GM12878 (cell line): Measurements from ENCODE around the gene SLC38A5. TPM values are rescaled to one million over a fixed set of nuclear protein-coding genes. Genes with fewer than 3 reads are reported as not detected.

Experiments
- ATAC-seq: fragments of 200-7000 bp; cut with Tn5 transposase; 3 replicates; pipeline ENCODE4 v1.9.1; 2020; ENCODE audit warnings: mild to moderate bottlenecking, moderate library complexity
- BruUV-seq: library from RNA; stranded (reverse); fragments of 400-500 nt; replicated peaks from 2 replicates; lab custom pipeline; 2021; lab: Mats Ljungman, UMichigan
- CTCF ChIA-PET: fragments of 300-600 bp; sonication (Branson Sonifier 250); formaldehyde crosslinking; extraction: SDS; loops from one replicate; lab custom pipeline; 2021; ENCODE audit warnings: inconsistent platforms; lab: Yijun Ruan, JAX
- POLR2A ChIA-PET: fragments of 350-600 bp; formaldehyde crosslinking; extraction: SDS; loops from one replicate; lab custom pipeline; 2021; ENCODE audit warnings: inconsistent platforms; lab: Charles Lee
- RAD21 ChIA-PET: fragments of 300-600 bp; sonication (Branson Sonifier 250); formaldehyde crosslinking; loops from one replicate; lab custom pipeline; 2023; ENCODE audit warnings: antibody characterized with exemption; ENCODE audit not compliant: unreplicated experiment; lab: Charles Lee
- SMC1A ChIA-PET: fragments of 300-600 bp; sonication (Branson Sonifier 250); formaldehyde crosslinking; loops from one replicate; lab custom pipeline; 2023; ENCODE audit not compliant: unreplicated experiment, uncharacterized antibody; lab: Charles Lee
- DNase-seq: peaks from one replicate; pipeline ENCODE4 v3.0.0-alpha.2; 2011; ENCODE audit warnings: low read depth, low spot score
- FAIRE-seq: peaks from 3 replicates; lab custom pipeline; 2011; peaks lifted over from hg19 to GRCh38; lab: Jason Lieb, UNC
- H2AFZ ChIP-seq: 2 replicates; pipeline ENCODE4 v1.6.0; 2011; ENCODE audit warnings: low read depth, low read length, control low read depth; ENCODE audit not compliant: control insufficient read depth
- H3K27ac ChIP-seq: 2 replicates; pipeline ENCODE4 v1.5.1; 2011; ENCODE audit warnings: control low read depth; ENCODE audit not compliant: control insufficient read depth, insufficient read depth
- H3K27me3 ChIP-seq, 2 experiments: replicated peaks in 1 of 2; 2 replicates each; pipeline versions ENCODE4 v1.6.0 to v1.6.1; 2011; ENCODE audit warnings: low read length in 1 of 2; ENCODE audit not compliant: control insufficient read depth in 2 of 2, insufficient read depth in 2 of 2
- H3K36me3 ChIP-seq, 2 experiments: 2 replicates each; pipeline ENCODE4 v1.5.1; 2011; ENCODE audit warnings: low read length in 1 of 2; ENCODE audit not compliant: control insufficient read depth in 2 of 2, insufficient read depth in 2 of 2
- H3K4me1 ChIP-seq: 2 replicates; pipeline ENCODE4 v1.6.1; 2011; ENCODE audit warnings: mild to moderate bottlenecking, low read length, moderate library complexity, mixed read lengths; ENCODE audit not compliant: control insufficient read depth, insufficient read depth
- H3K4me2 ChIP-seq: 2 replicates; pipeline ENCODE4 v1.6.0; 2011; ENCODE audit warnings: control low read depth; ENCODE audit not compliant: control insufficient read depth, insufficient read depth
- H3K4me3 ChIP-seq: fragments of 200-600 bp; sonication (generic); 2 replicates; pipeline ENCODE4 v1.5.1; 2016
- H3K79me2 ChIP-seq: 2 replicates; pipeline ENCODE4 v1.6.0; 2011; ENCODE audit warnings: low read length; ENCODE audit not compliant: control insufficient read depth, insufficient read depth
- H3K9ac ChIP-seq: 2 replicates; pipeline ENCODE4 v1.8.0; 2011; ENCODE audit warnings: low read length, control low read depth, mixed read lengths; ENCODE audit not compliant: control insufficient read depth, insufficient read depth
- H3K9me3 ChIP-seq: replicated peaks from 3 replicates; pipeline ENCODE4 v1.5.1; 2011; ENCODE audit warnings: mild to moderate bottlenecking, low read length; ENCODE audit not compliant: control insufficient read depth, insufficient read depth
- H4K20me1 ChIP-seq: 2 replicates; pipeline ENCODE4 v1.6.0; 2011; ENCODE audit not compliant: control insufficient read depth, insufficient read depth
- ATF7 ChIP-seq: fragments of 450-650 bp; IDR thresholded peaks from 2 replicates; pipeline ENCODE4 v1.6.1; 2016; ENCODE audit warnings: low read depth, mild to moderate bottlenecking
- CTCF ChIP-seq, 3 experiments: IDR thresholded peaks in 2 of 3; conservative IDR thresholded peaks in 1 of 3; 2 replicates each; pipeline ENCODE4 v1.5.1; 2011; ENCODE audit warnings: low read depth in 3 of 3, low read length in 3 of 3, mild to moderate bottlenecking in 3 of 3, control low read depth in 2 of 3, moderate library complexity in 2 of 3, inconsistent platforms in 1 of 3, mixed read lengths in 1 of 3; ENCODE audit not compliant: control insufficient read depth in 2 of 3, insufficient read depth in 1 of 3; ENCODE audit errors: extremely low read depth in 1 of 3
- EP300 ChIP-seq, 2 experiments: fragments of 150-350 bp in 1 of 2; IDR thresholded peaks; 2 replicates each; pipeline ENCODE4 v1.6.1; 2011 to 2012; ENCODE audit warnings: low read depth in 2 of 2, low read length in 2 of 2, borderline replicate concordance in 1 of 2, improper control_type of control experiment in 1 of 2, inconsistent platforms in 1 of 2; ENCODE audit not compliant: control insufficient read depth in 1 of 2
- ZNF274 ChIP-seq: IDR thresholded peaks from one replicate; pipeline ENCODE4 v1.8.0; 2011; ENCODE audit not compliant: insufficient read length, insufficient read depth
- WGBS: methylation state at CpG from one replicate; pipeline ENCODE4 v1.1.6; 2016; ENCODE audit warnings: low lambda C conversion rate; ENCODE audit not compliant: insufficient replicate concordance, insufficient coverage; ENCODE audit errors: missing lambda C conversion rate; 5-methylcytosine and 5-hydroxymethylcytosine counted together
- in situ Hi-C: fragments of 300-500 bp; cut with MboI; formaldehyde crosslinking; loops from 9 replicates; pipeline ENCODE4 v1.14.3; 2018; ENCODE audit warnings: mixed read lengths
- intact Hi-C: fragments of 100-400 bp; cut with micrococcal nuclease; formaldehyde crosslinking; loops from one replicate; pipeline ENCODE4 v1.14.2; 2022; ENCODE audit not compliant: unreplicated experiment
- polyA plus RNA-seq, 11 experiments: library from polyadenylated mRNA; depleted of rRNA in 4 of 11; unstranded in 6 of 11; stranded (reverse) in 5 of 11; fragments of >200 nt; fragmentation: Nextera tagmentation in 4 of 11; fragmentation: Illumina TruSeq in 1 of 11; extraction: Ambion mirVana in 4 of 11; extraction: Trizol in 1 of 11; gene quantifications; 1 replicate in 1 of 11; 2 replicates in 10 of 11; pipeline versions ENCODE4 v1.2.1 to v1.2.3, GENCODE V29; 2011 to 2016; ENCODE audit warnings: inconsistent platforms in 2 of 11, missing spikeins in 2 of 11, low read depth in 1 of 11
- total RNA-seq, 4 experiments: library from RNA; depleted of rRNA in 3 of 4; stranded (reverse); fragments of >200 nt in 3 of 4; fragmentation: Illumina TruSeq in 1 of 4; extraction: Trizol in 1 of 4; gene quantifications; 2 replicates each; pipeline versions ENCODE4 v1.2.1 to v1.2.3, GENCODE V29; 2013 to 2021
- TF ChIP-seq, protein P1 (sequence below): IDR thresholded peaks from 2 replicates; pipeline ENCODE4 v1.6.1; 2012; ENCODE audit warnings: mild to moderate bottlenecking, low read depth, low read length

The SLC38A5 gene
- total and polyA plus RNA-seq, 10 of the 15 experiments (the other 5 are each of a cell fraction or from before 2014, with no cell fraction given): 4.2 to 108 (median 70.6) TPM

DNA sequence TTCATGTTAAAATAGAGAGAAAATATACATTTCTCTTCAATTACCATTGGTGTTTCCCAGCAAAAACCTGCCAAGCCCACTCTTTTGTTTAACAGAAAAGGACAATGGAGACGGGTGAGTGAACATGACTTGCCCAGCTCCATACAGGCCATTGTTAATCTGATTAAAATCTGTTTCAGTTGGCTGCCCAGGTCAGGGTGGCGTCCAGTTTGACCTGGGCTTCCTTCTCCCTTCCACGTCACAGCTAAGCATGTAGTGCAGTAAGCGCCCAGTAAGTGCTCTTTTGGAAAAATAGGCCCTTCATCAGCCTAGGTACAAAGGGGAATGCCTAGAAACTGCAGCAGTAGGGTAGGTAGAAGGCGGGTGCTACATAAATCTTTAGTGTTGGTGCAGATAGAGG, 37.2 kb upstream of the SLC38A5 start:
- no TSS peak for BruUV-seq
- no peak for ATAC-seq
- H3K27me3 ChIP-seq: no peaks in the 10 kb centered on the region
- no peak for DNase-seq
- no peak overlapping the region for H3K9ac ChIP-seq
- RAD21 ChIA-PET: no interaction called here
- H3K36me3 ChIP-seq: no peaks in the 10 kb centered on the region
- no peaks in the 10 kb centered on the region for H3K9me3 ChIP-seq
- FAIRE-seq: no peak
- in situ Hi-C loops (no loop called here), intact Hi-C loops (no loop called here)
- H4K20me1 ChIP-seq: no peaks in the 10 kb centered on the region
- H2AFZ ChIP-seq: no peak overlapping the region
- SMC1A ChIA-PET: interaction anchor here (1.9 kb wide), 1 partner anchor 32 kb away, joined by 7 read pairs; the partner anchor contains the start of gene TBC1D25
- POLR2A ChIA-PET: interaction anchor here (1.4 kb wide), 1 partner anchor 33 kb away, joined by 4 read pairs; the partner anchor contains the start of gene TBC1D25
- H3K4me3 ChIP-seq: no peak overlapping the region
- TF ChIP-seq, protein P1, sequence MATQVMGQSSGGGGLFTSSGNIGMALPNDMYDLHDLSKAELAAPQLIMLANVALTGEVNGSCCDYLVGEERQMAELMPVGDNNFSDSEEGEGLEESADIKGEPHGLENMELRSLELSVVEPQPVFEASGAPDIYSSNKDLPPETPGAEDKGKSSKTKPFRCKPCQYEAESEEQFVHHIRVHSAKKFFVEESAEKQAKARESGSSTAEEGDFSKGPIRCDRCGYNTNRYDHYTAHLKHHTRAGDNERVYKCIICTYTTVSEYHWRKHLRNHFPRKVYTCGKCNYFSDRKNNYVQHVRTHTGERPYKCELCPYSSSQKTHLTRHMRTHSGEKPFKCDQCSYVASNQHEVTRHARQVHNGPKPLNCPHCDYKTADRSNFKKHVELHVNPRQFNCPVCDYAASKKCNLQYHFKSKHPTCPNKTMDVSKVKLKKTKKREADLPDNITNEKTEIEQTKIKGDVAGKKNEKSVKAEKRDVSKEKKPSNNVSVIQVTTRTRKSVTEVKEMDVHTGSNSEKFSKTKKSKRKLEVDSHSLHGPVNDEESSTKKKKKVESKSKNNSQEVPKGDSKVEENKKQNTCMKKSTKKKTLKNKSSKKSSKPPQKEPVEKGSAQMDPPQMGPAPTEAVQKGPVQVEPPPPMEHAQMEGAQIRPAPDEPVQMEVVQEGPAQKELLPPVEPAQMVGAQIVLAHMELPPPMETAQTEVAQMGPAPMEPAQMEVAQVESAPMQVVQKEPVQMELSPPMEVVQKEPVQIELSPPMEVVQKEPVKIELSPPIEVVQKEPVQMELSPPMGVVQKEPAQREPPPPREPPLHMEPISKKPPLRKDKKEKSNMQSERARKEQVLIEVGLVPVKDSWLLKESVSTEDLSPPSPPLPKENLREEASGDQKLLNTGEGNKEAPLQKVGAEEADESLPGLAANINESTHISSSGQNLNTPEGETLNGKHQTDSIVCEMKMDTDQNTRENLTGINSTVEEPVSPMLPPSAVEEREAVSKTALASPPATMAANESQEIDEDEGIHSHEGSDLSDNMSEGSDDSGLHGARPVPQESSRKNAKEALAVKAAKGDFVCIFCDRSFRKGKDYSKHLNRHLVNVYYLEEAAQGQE: no peak
- no peak for TF ChIP-seq ZNF274
- TF ChIP-seq, all 136 proteins: peak for 0
- CTCF ChIA-PET: interaction anchor here (0.8 to 1.7 kb wide), 3 partner anchors 14 to 33 kb away, joined by 3 to 6 read pairs (median 3); partner anchors contain the start of gene TBC1D25
- no peaks in the 10 kb centered on the region; the same call in 1 of the 2 replicates for H3K4me1 ChIP-seq
- H3K4me2 ChIP-seq: no peak overlapping the region
- H3K27ac ChIP-seq: no peak overlapping the region
- WGBS: 58% methylated on average over 5 of the region's 5 CpGs
- no peaks in the 10 kb centered on the region for H3K79me2 ChIP-seq

DNA sequence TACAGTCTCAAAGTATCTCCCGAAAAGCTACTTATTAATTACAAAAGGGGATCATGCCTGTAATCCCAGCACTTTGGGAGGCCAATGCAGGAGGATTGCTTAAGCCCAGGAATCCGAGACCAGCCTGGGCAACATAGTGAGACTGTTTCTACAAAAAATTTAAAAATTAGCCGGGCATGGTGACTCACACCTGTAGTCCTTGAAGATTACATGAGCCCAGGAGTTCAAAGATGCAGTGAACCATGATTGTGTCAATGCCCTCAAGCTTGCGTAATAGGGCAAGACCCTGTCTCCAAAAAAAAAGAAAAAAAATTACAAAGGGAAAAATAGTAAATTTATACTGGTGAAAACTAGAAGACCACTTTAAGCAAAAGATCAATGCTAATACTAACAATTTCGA, 35.4 kb upstream of the SLC38A5 start:
- TF ChIP-seq ATF7 (no peak), CTCF (IDR thresholded peaks at IDR 0.05 in 2 of 3, conservative IDR thresholded peaks at IDR 0.05 in 1 of 3; ENCODE audit: control insufficient read depth in 2 of 3, extremely low read depth in 1 of 3, insufficient read depth in 1 of 3, low read depth in 3 of 3, low read length in 3 of 3) (no peak), EP300 (IDR thresholded peaks at IDR 0.05; ENCODE audit: borderline replicate concordance in 1 of 2, control insufficient read depth in 1 of 2, low read depth in 2 of 2, low read length in 2 of 2) (no peak)
- Histone ChIP-seq H2AFZ (no peak overlapping the region), H3K9me3 (no peaks in the 10 kb centered on the region), H3K27me3 (no peaks in the 10 kb centered on the region), H3K4me2 (no peak overlapping the region), H3K79me2 (no peaks in the 10 kb centered on the region), H3K36me3 (no peaks in the 10 kb centered on the region), H3K9ac (no peak overlapping the region), H4K20me1 (no peaks in the 10 kb centered on the region), H3K4me3 (no peak overlapping the region), H3K4me1 (no peaks in the 10 kb centered on the region; the same call in 1 of the 2 replicates), H3K27ac (no peak overlapping the region)
- in situ Hi-C loops: no loop called here
- ChIA-PET POLR2A (no interaction called here), CTCF (interaction anchor here (0.7 to 1.1 kb wide), 3 partner anchors 32 to 539 kb away, joined by 3 read pairs; no protein-coding TSS in a partner anchor), RAD21 (no interaction called here), SMC1A (no interaction called here)
- ATAC-seq: no peak
- intact Hi-C loops: no loop called here
- no peak for FAIRE-seq
- no TSS peak for BruUV-seq
- DNase-seq: no peak
- 58% methylated on average over 5 of the region's 5 CpGs for WGBS
